ENCODE results near the gene KAZN. TPM values are rescaled to one million over a fixed set of nuclear protein-coding genes. Genes with fewer than 3 reads are reported as not detected.

The KAZN gene
- polyA plus RNA-seq, 5 donors: 26.2 to 34.7 (median 29.0) TPM

GRCh38 chr1:14639291-14640050, 41.0 kb downstream of the KAZN start:
- DNase-seq: no peak

GRCh38 chr1:14642712-14643111, 44.2 kb downstream of the KAZN start:
- DNase-seq: no peak

- no peak for DNase-seq
Measured at GRCh38 chr1:14646973-14647372, 48.5 kb downstream of the KAZN start.

- no peak for DNase-seq
Measured at GRCh38 chr1:14647777-14648176, 49.3 kb downstream of the KAZN start.

GRCh38 chr1:14648391-14648790, 49.9 kb downstream of the KAZN start:
- no peak for DNase-seq

- peak; percentile 31 to 44 for DNase-seq
Measured at GRCh38 chr1:14648896-14649855, 50.7 kb downstream of the KAZN start.

GRCh38 chr1:14649976-14650375, 51.5 kb downstream of the KAZN start:
- DNase-seq: no peak

- DNase-seq: no peak
Measured at GRCh38 chr1:14650951-14651350, 52.5 kb downstream of the KAZN start.

- DNase-seq: no peak
Measured at GRCh38 chr1:14652840-14653239, 54.4 kb downstream of the KAZN start.

GRCh38 chr1:14653461-14653960, 55.0 kb downstream of the KAZN start:
- no peak for DNase-seq

GRCh38 chr1:14654554-14654953, 56.1 kb downstream of the KAZN start:
- no peak for DNase-seq

GRCh38 chr1:14655385-14655784, 56.9 kb downstream of the KAZN start:
- no peak for DNase-seq

- DNase-seq: no peak
Measured at GRCh38 chr1:14656384-14656937, 58.0 kb downstream of the KAZN start.

- DNase-seq: no peak
Measured at GRCh38 chr1:14658642-14659041, 60.2 kb downstream of the KAZN start.

- no peak for DNase-seq
Measured at GRCh38 chr1:14659913-14660312, 61.4 kb downstream of the KAZN start.

GRCh38 chr1:14660801-14661200, 62.3 kb downstream of the KAZN start:
- DNase-seq: no peak

GRCh38 chr1:14661222-14661621, 62.7 kb downstream of the KAZN start:
- DNase-seq: peak; percentile 67 to 70

- peak in 1 of 2 donors; percentile 33 for DNase-seq
Measured at GRCh38 chr1:14662116-14662515, 63.6 kb downstream of the KAZN start.

- no peak for DNase-seq
Measured at GRCh38 chr1:14663773-14664172, 65.3 kb downstream of the KAZN start.

GRCh38 chr1:14666373-14666772, 67.9 kb downstream of the KAZN start:
- no peak for DNase-seq

GRCh38 chr1:14666962-14667650, 68.6 kb downstream of the KAZN start:
- no peak for DNase-seq

- no peak for DNase-seq
Measured at GRCh38 chr1:14667651-14667984, 69.1 kb downstream of the KAZN start.

Measured in right lung (tissue), 5 donors.